ENCODE data around the gene ZNF710. TPM values are rescaled to one million over a fixed set of nuclear protein-coding genes. Genes with fewer than 3 reads are reported as not detected.

Gene ZNF710
- total and polyA plus RNA-seq, 3 donors from 2014 or later: 5.7 to 9.4 (median 7.8) TPM

GRCh38 chr15:90022345-90022744 lies 21.2 kb downstream of the ZNF710 start:
- Histone ChIP-seq H3K4me3 (no peak overlapping the region), H3K9me3 (no peaks in the 10 kb centered on the region), H3K27ac (no peak overlapping the region), H3K36me3 (ENCODE audit: low read depth, missing control alignments) (no peaks in the 10 kb centered on the region), H3K27me3 (no peaks in the 10 kb centered on the region), H3K4me1 (peaks cover 5% of the 10 kb centered on the region)
- DNase-seq: no peak
- 92 to 93% methylated on average over 6 of the region's 6 CpGs for WGBS, 2 donors
- TF ChIP-seq CTCF (IDR thresholded peaks at IDR 0.05) (no peak), POLR2A (IDR thresholded peaks at IDR 0.05) (no peak)
- intact Hi-C loops (cut with DNase I; ENCODE audit: low total_unique reads): no loop called here

GRCh38 chr15:90022905-90023700 lies 22.0 kb downstream of the ZNF710 start:
- H3K36me3 ChIP-seq (ENCODE audit: low read depth, missing control alignments): no peaks in the 10 kb centered on the region
- no peaks in the 10 kb centered on the region for H3K9me3 ChIP-seq
- no peaks in the 10 kb centered on the region for H3K27me3 ChIP-seq
- H3K4me3 ChIP-seq: no peak overlapping the region
- peaks cover 5% of the 10 kb centered on the region for H3K4me1 ChIP-seq
- 90 to 94% methylated on average over 6 of the region's 6 CpGs for WGBS, 2 donors
- TF ChIP-seq CTCF (IDR thresholded peaks at IDR 0.05): no peak
- no peak for TF ChIP-seq POLR2A (IDR thresholded peaks at IDR 0.05)
- intact Hi-C loops (cut with DNase I; ENCODE audit: low total_unique reads): no loop called here
- H3K27ac ChIP-seq: no peak overlapping the region
- no peak for DNase-seq

DNA sequence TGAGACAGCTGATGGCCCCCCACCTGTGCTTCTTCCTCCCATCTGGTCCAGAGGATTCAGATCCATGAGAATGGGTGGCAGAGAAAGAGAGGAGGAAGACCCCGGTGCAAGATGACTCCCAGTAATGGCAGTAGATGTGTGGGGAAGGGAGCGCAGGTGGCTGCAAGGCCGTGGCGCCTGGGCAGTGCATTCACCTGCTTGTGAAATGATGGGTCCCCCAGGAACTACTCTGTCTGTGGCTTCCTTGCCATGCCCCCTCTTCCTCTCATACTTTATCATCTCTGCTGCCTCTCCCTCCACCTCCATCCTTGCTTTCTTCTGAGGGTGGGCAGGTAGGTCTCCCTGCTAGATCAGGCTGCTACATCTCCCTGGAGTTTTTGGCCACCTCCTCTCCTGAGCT lies 23.3 kb downstream of the ZNF710 start:
- H3K27me3 ChIP-seq: no peaks in the 10 kb centered on the region
- no peak for DNase-seq
- no peak overlapping the region for H3K4me3 ChIP-seq
- TF ChIP-seq POLR2A (IDR thresholded peaks at IDR 0.05) (no peak), CTCF (IDR thresholded peaks at IDR 0.05) (no peak)
- intact Hi-C loops (cut with DNase I; ENCODE audit: low total_unique reads): no loop called here
- no peaks in the 10 kb centered on the region for H3K9me3 ChIP-seq
- no peak overlapping the region for H3K27ac ChIP-seq
- no peaks in the 10 kb centered on the region for H3K36me3 ChIP-seq (ENCODE audit: low read depth, missing control alignments)
- WGBS, 2 donors: 94 to 95% methylated on average over 4 of the region's 4 CpGs
- H3K4me1 ChIP-seq: peaks cover 5% of the 10 kb centered on the region

GRCh38 chr15:90025489-90026033 lies 24.4 kb downstream of the ZNF710 start:
- Histone ChIP-seq H3K27me3 (no peaks in the 10 kb centered on the region), H3K9me3 (no peaks in the 10 kb centered on the region), H3K4me1 (peaks cover under 1% of the 10 kb centered on the region), H3K36me3 (ENCODE audit: low read depth, missing control alignments) (no peaks in the 10 kb centered on the region), H3K4me3 (no peak overlapping the region), H3K27ac (no peak overlapping the region)
- intact Hi-C loops (cut with DNase I; ENCODE audit: low total_unique reads): no loop called here
- 93 to 97% methylated on average over 2 of the region's 2 CpGs for WGBS, 2 donors
- no peak for DNase-seq
- TF ChIP-seq CTCF (IDR thresholded peaks at IDR 0.05) (no peak), POLR2A (IDR thresholded peaks at IDR 0.05) (no peak)

Data from testis (tissue), 3 donors.